Embryonic facial prominence (tissue), 1 donor: ENCODE data around the gene CXorf58.
"Not testable (repeated sequence)": the region's sequence is repeated elsewhere in the genome, so short reads cannot be mapped to it uniquely, and the experiment has no call there.

ENCODE experiments used
- DNase-seq: peaks from one replicate; pipeline ENCODE4 v3.0.0-alpha.2; 2016; ENCODE audit errors: extremely low spot score

Gene CXorf58

GRCh38 chrX:23953908-23954269, 46.1 kb downstream of the CXorf58 start:
- no peak for DNase-seq

- DNase-seq = no peak
Measured at GRCh38 chrX:23954396-23954795, 46.6 kb downstream of the CXorf58 start.

GRCh38 chrX:23959781-23960180, 52.0 kb downstream of the CXorf58 start:
- no peak for DNase-seq

- no peak for DNase-seq
Measured at GRCh38 chrX:23964191-23964590, 56.4 kb downstream of the CXorf58 start.

GRCh38 chrX:23965630-23966029, 57.8 kb downstream of the CXorf58 start:
- DNase-seq = not testable (repeated sequence)

- no peak for DNase-seq
Measured at GRCh38 chrX:23978491-23978890, 70.7 kb downstream of the CXorf58 start.

- DNase-seq = no peak
Measured at GRCh38 chrX:23980011-23980441, 72.2 kb downstream of the CXorf58 start.

GRCh38 chrX:23981222-23981621, 73.4 kb downstream of the CXorf58 start:
- DNase-seq = no peak

GRCh38 chrX:23981711-23982110, 73.9 kb downstream of the CXorf58 start:
- no peak for DNase-seq

- no peak for DNase-seq
Measured at GRCh38 chrX:23982891-23983290, 75.1 kb downstream of the CXorf58 start.
